AG10803 (cell line): ENCODE results near the gene PLEKHA8.
A peak's percentile ranks its signal among the peaks of the same experiment; 100 is the strongest.

Source experiments
- DNase-seq: peaks from one replicate; pipeline ENCODE4 v3.0.0; 2010; ENCODE audit warnings: low read depth
- H3K4me3 ChIP-seq: 2 replicates; pipeline ENCODE4 v1.5.1; 2011; ENCODE audit warnings: mild to moderate bottlenecking, low read length, control low read depth
- TF ChIP-seq, protein P1 (sequence below): conservative IDR thresholded peaks from 2 replicates; pipeline ENCODE4 v1.5.1; 2011; ENCODE audit warnings: mild to moderate bottlenecking, low read length, control low read depth, inconsistent platforms

PLEKHA8 gene

DNA sequence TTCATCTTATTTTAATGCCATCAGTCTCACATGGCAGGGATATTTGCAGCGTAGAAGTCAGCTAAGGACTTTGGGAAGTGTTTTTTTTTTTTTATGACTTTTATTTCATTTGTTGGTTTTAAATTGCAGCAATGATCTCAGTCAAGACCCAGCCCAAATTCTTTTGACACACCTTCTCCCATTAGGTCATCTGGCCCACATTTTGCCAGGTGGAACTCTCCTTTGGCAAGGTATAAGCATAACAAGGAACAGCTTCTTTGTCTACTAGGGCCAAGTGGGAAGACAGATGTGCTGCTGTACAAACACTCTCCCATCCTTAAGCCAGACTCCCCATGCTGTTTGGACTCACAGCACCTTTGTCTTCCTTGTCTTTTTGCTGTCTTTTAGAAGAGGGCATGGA lies 41.8 kb downstream of the PLEKHA8 start:
- DNase-seq, result no peak
- no peak overlapping the region for H3K4me3 ChIP-seq
- TF ChIP-seq, protein P1, sequence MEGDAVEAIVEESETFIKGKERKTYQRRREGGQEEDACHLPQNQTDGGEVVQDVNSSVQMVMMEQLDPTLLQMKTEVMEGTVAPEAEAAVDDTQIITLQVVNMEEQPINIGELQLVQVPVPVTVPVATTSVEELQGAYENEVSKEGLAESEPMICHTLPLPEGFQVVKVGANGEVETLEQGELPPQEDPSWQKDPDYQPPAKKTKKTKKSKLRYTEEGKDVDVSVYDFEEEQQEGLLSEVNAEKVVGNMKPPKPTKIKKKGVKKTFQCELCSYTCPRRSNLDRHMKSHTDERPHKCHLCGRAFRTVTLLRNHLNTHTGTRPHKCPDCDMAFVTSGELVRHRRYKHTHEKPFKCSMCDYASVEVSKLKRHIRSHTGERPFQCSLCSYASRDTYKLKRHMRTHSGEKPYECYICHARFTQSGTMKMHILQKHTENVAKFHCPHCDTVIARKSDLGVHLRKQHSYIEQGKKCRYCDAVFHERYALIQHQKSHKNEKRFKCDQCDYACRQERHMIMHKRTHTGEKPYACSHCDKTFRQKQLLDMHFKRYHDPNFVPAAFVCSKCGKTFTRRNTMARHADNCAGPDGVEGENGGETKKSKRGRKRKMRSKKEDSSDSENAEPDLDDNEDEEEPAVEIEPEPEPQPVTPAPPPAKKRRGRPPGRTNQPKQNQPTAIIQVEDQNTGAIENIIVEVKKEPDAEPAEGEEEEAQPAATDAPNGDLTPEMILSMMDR, result no peak

DNA sequence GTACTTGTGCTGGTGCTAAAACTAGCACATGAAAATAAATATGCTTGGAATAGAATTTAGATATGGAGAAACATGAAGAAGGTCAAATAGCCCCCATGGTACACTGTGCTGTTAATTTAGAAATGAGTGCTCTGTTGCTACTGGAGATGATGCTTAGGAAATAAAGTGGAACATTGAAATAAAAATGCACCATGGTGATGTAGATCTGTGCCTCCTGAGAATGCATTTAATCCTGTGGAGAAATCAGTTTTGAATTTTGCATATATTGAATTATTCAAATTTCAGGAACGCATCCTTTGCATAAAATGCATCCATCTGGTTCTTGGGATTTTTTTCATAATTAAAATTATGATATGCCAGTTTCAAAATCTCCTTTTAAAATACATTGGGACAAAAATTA lies 44.5 kb downstream of the PLEKHA8 start:
- TF ChIP-seq, protein P1, result no peak
- DNase-seq, result no peak
- H3K4me3 ChIP-seq, result no peak overlapping the region

DNA sequence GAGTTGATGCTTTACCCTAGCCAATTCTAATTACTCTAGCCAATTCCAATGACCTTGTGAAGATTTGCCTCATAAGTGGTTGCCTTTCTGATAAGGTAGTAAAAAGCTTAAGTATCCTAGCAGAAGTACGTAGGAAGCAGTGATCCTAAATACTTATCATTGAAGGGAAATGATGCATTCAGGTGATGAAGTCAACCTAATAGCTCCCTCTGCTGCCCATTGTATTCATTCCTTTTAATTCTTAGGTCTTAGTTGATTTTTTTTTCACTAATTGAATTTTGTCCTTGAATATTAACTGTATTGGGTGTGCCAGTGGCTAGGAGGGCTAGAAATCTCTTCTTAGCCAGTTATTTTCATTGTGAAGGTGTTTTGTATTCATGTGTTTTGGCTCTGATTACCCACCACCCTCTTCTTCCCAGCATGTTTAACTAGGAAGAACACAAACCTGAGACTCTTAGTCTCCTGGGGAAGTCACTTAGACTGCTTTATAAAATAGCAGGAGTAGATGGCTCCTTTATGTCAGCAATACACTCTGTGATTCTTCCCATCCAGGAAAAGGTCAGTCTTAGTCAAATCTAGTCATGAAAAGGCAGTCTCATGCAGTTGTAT lies 46.3 kb downstream of the PLEKHA8 start:
- H3K4me3 ChIP-seq, result no peak overlapping the region
- DNase-seq, result peak; percentile 55
- TF ChIP-seq, protein P1, result peak; percentile 58

DNA sequence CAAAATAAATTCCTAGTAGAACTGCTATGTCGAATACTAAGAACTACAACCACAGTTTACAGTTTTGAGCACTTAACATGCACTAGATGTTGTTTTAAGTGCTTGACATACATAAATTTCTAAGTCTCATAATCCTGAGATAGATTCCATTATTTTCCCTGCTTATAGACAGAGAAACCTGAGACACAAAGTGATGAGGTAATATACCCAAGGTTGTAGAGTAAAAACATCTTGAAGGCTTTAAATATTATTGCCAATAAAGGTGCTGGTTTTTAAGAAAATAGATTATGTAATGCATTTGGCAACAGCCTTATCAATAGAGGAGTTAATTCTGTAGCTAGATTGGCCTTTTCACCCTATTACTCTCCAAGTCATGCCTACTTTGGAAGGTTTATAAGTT lies 48.2 kb downstream of the PLEKHA8 start:
- no peak for DNase-seq
- TF ChIP-seq, protein P1, result no peak
- no peak overlapping the region for H3K4me3 ChIP-seq

DNA sequence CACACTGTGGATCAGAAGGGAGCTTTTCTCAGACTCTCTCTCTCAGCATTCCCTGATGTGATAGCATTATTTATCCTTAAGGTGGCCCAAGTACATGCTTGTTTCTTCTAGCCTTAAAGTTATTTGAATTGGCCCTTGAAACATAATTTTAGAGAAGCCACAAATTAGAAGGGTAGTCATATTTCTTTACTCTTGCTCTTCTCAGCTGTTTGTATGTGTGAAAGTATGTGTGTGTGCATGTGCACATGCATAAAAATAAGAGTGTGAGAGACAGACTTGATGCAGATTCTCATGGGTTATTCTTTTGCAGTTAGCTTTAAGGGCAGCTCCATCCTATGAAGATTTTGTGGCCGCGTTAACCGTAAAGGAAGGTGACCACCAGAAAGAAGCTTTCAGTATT lies 50.1 kb downstream of the PLEKHA8 start:
- TF ChIP-seq, protein P1, result no peak
- DNase-seq, result no peak
- no peak overlapping the region for H3K4me3 ChIP-seq

DNA sequence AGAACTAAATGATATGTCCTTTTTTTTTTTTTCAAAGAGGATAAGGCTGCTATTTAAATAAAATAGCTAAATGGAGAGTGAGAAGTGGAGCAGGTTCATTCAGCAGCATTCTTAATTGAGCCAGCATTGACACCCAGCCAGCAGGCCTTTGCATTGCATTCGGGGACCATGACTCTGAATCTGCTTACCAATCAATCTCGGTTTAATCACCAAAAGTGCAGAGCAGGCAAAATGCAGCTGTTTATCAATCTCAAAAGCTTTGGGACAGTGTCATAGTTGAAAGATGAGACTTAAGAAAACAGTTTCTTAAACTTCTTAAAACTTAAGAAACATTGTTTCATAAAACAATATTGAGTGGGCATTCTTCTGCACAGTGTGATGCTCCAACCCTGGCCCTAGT lies 51.7 kb downstream of the PLEKHA8 start:
- no peak overlapping the region for H3K4me3 ChIP-seq
- DNase-seq, result no peak
- TF ChIP-seq, protein P1, result no peak

DNA sequence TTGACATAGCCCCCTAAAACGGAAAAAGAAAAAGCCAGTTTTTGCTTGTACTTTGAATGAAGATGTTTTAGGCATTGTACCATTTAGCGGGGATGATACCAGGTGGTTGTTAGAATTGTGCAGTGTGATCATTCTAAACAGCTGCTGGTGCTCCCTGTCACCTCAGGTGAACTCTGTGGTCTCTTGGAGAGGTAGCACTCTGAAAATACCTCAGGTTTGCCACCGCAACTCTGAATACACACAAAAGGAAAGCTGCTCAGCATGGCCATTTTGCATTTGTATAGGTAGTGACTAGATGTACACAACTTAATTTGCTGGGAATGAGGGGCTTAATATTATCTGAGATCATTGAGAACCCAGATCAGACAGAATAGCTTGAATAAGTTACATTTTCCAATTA lies 52.6 kb downstream of the PLEKHA8 start:
- TF ChIP-seq, protein P1, result no peak
- H3K4me3 ChIP-seq, result no peak overlapping the region
- no peak for DNase-seq
